ENCODE data around the gene MYH11.

GRCh38 chr16:15819046-15819445 is 37.8 kb downstream of the MYH11 start:
- TF ChIP-seq CTCF (IDR thresholded peaks at IDR 0.05) (no peak), POLR2A (IDR thresholded peaks at IDR 0.05) (no peak)
